T-helper 9 cell (primary cell): ENCODE data around the gene LGR4.

ENCODE experiments used
- DNase-seq: peaks from one replicate; pipeline ENCODE4 v3.0.0-alpha.2; 2020

The LGR4 gene

GRCh38 chr11:27398400-27398770, 74.2 kb downstream of the LGR4 start:
- DNase-seq, result no peak

- DNase-seq, result no peak
Observed at GRCh38 chr11:27397624-27398399, 74.8 kb downstream of the LGR4 start.

GRCh38 chr11:27396259-27396839, 76.2 kb downstream of the LGR4 start:
- DNase-seq, result no peak

- no peak for DNase-seq
Observed at GRCh38 chr11:27395556-27396258, 76.9 kb downstream of the LGR4 start.

- no peak for DNase-seq
Observed at GRCh38 chr11:27394781-27395228, 77.8 kb downstream of the LGR4 start.

GRCh38 chr11:27392278-27393114, 80.1 kb downstream of the LGR4 start:
- no peak for DNase-seq

GRCh38 chr11:27391331-27392015, 81.1 kb downstream of the LGR4 start:
- no peak for DNase-seq

- no peak for DNase-seq
Observed at GRCh38 chr11:27390318-27391295, 82.0 kb downstream of the LGR4 start.

GRCh38 chr11:27388869-27389268, 83.7 kb downstream of the LGR4 start:
- DNase-seq, result no peak

GRCh38 chr11:27388001-27388400, 84.6 kb downstream of the LGR4 start:
- DNase-seq, result no peak

- DNase-seq, result no peak
Observed at GRCh38 chr11:27387362-27387761, 85.2 kb downstream of the LGR4 start.

- DNase-seq, result no peak
Observed at GRCh38 chr11:27386181-27386845, 86.3 kb downstream of the LGR4 start.

GRCh38 chr11:27385245-27385644, 87.3 kb downstream of the LGR4 start:
- DNase-seq, result no peak

GRCh38 chr11:27384227-27384626, 88.4 kb downstream of the LGR4 start:
- no peak for DNase-seq

GRCh38 chr11:27383645-27384044, 88.9 kb downstream of the LGR4 start:
- no peak for DNase-seq

GRCh38 chr11:27381238-27381666, 91.3 kb downstream of the LGR4 start:
- no peak for DNase-seq

GRCh38 chr11:27380771-27381170, 91.8 kb downstream of the LGR4 start:
- DNase-seq, result no peak

GRCh38 chr11:27379449-27379848, 93.1 kb downstream of the LGR4 start:
- DNase-seq, result no peak

GRCh38 chr11:27375370-27375769, 97.2 kb downstream of the LGR4 start:
- no peak for DNase-seq

- DNase-seq, result no peak
Observed at GRCh38 chr11:27373856-27374602, 98.6 kb downstream of the LGR4 start.
